K562 (cell line): ENCODE results near the gene ZDHHC14. TPM values are rescaled to one million over a fixed set of nuclear protein-coding genes. Genes with fewer than 3 reads are reported as not detected.

Experiments used
- ATAC-seq: fragments of 200-7000 bp; cut with Tn5 transposase; 3 replicates; pipeline ENCODE4 v1.9.1; 2020; ENCODE audit warnings: moderate library complexity
- BruUV-seq: library from RNA; stranded (reverse); fragments of 400-500 nt; replicated peaks from 2 replicates; lab custom pipeline; 2021; lab: Mats Ljungman, UMichigan
- CTCF ChIA-PET: fragments of 300-600 bp; formaldehyde crosslinking; extraction: SDS; loops from one replicate; lab custom pipeline; 2021; ENCODE audit warnings: low intra/inter-chr PET ratio; lab: Yijun Ruan, JAX
- POLR2A ChIA-PET: fragments of 300-600, 350-650 bp; sonication (Branson Sonifier 250); formaldehyde crosslinking; extraction: SDS; loops from one replicate; lab custom pipeline; 2021; ENCODE audit warnings: antibody characterized with exemption, inconsistent platforms; lab: Yijun Ruan, JAX
- DNase-seq, 4 experiments: peaks; one replicate each; pipeline versions ENCODE4 v3.0.0 to v3.0.0-alpha.2; 2011 to 2018; ENCODE audit warnings: low spot score in 3 of 4, mixed read lengths in 3 of 4; ENCODE audit errors: extremely low read depth in 1 of 4
- FAIRE-seq: peaks from 2 replicates; lab custom pipeline; 2011; peaks lifted over from hg19 to GRCh38; lab: Jason Lieb, UNC
- H2AFZ ChIP-seq: 2 replicates; pipeline ENCODE4 v1.6.0; 2011; ENCODE audit warnings: low read depth, low read length, control low read depth, inconsistent platforms
- H3K27ac ChIP-seq: fragments of 200-600 bp; 3 replicates; pipeline ENCODE4 v1.8.0; 2011; ENCODE audit warnings: low read depth, mild to moderate bottlenecking, control low read depth, inconsistent platforms, low read length, moderate library complexity, mixed read lengths; ENCODE audit errors: extremely low read depth
- H3K27me3 ChIP-seq, 2 experiments: fragments of 300-600 bp in 1 of 2; 2 replicates in 1 of 2; 3 replicates in 1 of 2; pipeline versions ENCODE4 v1.6.0 to v1.8.0; 2011; ENCODE audit warnings: inconsistent platforms in 2 of 2, low read length in 2 of 2, mild to moderate bottlenecking in 1 of 2, mixed read lengths in 1 of 2, moderate library complexity in 1 of 2; ENCODE audit not compliant: control insufficient read depth in 2 of 2, insufficient read depth in 2 of 2
- H3K36me3 ChIP-seq: fragments of 300-600 bp; 3 replicates; pipeline ENCODE4 v1.8.0; 2011; ENCODE audit warnings: mild to moderate bottlenecking, low read length, inconsistent platforms; ENCODE audit not compliant: control insufficient read depth, insufficient read depth
- H3K4me1 ChIP-seq, 2 experiments: fragments of 200-600 bp in 1 of 2; replicated peaks in 1 of 2; 2 replicates in 1 of 2; 3 replicates in 1 of 2; pipeline versions ENCODE4 v1.5.1 to v1.8.0; 2011; ENCODE audit warnings: inconsistent platforms in 2 of 2, low read length in 2 of 2, mild to moderate bottlenecking in 1 of 2, mixed read lengths in 1 of 2, moderate library complexity in 1 of 2; ENCODE audit not compliant: control insufficient read depth in 2 of 2, insufficient read depth in 2 of 2
- H3K4me2 ChIP-seq: 2 replicates; pipeline ENCODE4 v1.6.1; 2011; ENCODE audit warnings: low read length, control low read depth, inconsistent platforms, mixed read lengths; ENCODE audit not compliant: insufficient read depth
- H3K4me3 ChIP-seq: fragments of 200-600 bp; sonication (generic), shearing (Covaris generic); 2 replicates; pipeline ENCODE4 v1.5.1; 2016; ENCODE audit warnings: control low read depth, inconsistent platforms
- H3K79me2 ChIP-seq: fragments of 200-600 bp; 3 replicates; pipeline ENCODE4 v1.8.0; 2011; ENCODE audit warnings: low read length, inconsistent platforms; ENCODE audit not compliant: control insufficient read depth, insufficient read depth
- H3K9ac ChIP-seq, 2 experiments: 2 replicates each; pipeline versions ENCODE4 v1.6.0 to v1.6.1; 2011; ENCODE audit warnings: low read depth in 2 of 2, low read length in 2 of 2, control low read depth in 1 of 2, inconsistent platforms in 1 of 2, mild to moderate bottlenecking in 1 of 2, mixed read lengths in 1 of 2; ENCODE audit not compliant: insufficient read depth in 1 of 2
- H3K9me1 ChIP-seq: one replicate; pipeline ENCODE4 v1.6.0; 2011; ENCODE audit warnings: inconsistent platforms, mild to moderate bottlenecking, low read length, moderate library complexity; ENCODE audit not compliant: control insufficient read depth, insufficient read depth
- H3K9me3 ChIP-seq: replicated peaks from 2 replicates; pipeline ENCODE4 v1.5.1; 2011; ENCODE audit warnings: low read depth, low read length, inconsistent platforms; ENCODE audit not compliant: control insufficient read depth, insufficient read depth
- H4K20me1 ChIP-seq: replicated peaks from 2 replicates; pipeline ENCODE4 v1.6.1; 2011; ENCODE audit warnings: low read length, inconsistent platforms, mixed read lengths; ENCODE audit not compliant: control insufficient read depth, insufficient read depth
- CAMTA2 ChIP-seq: fragments of 250-450 bp; sonication (Bioruptor Pico); conservative IDR thresholded peaks from 2 replicates; pipeline ENCODE4 v1.5.1; 2022
- CBX1 ChIP-seq: sonication (generic); IDR thresholded peaks from 2 replicates; pipeline ENCODE4 v1.6.1; 2016; ENCODE audit warnings: antibody characterized with exemption, low read depth, mild to moderate bottlenecking
- GATAD2B ChIP-seq: fragments of 450-650 bp; IDR thresholded peaks from 2 replicates; pipeline ENCODE4 v1.6.1; 2017; ENCODE audit warnings: mild to moderate bottlenecking, borderline replicate concordance
- JUND ChIP-seq, 2 experiments: IDR thresholded peaks; 2 replicates in 1 of 2; 3 replicates in 1 of 2; pipeline ENCODE4 v1.6.1; 2011; ENCODE audit warnings: borderline replicate concordance in 2 of 2, low read depth in 2 of 2, low read length in 2 of 2, improper control_type of control experiment in 1 of 2, missing biosample characterization in 1 of 2, missing genetic modification characterization in 1 of 2, missing genetic modification reagents in 1 of 2
- MIER1 ChIP-seq: fragments of 450-650 bp; IDR thresholded peaks from 2 replicates; pipeline ENCODE4 v1.6.1; 2016; ENCODE audit warnings: antibody characterized with exemption, mild to moderate bottlenecking, low read depth
- MTA1 ChIP-seq: fragments of 450-650 bp; IDR thresholded peaks from 2 replicates; pipeline ENCODE4 v1.6.1; 2017; ENCODE audit warnings: borderline replicate concordance
- TAF7 ChIP-seq: fragments of 450-650 bp; IDR thresholded peaks from 2 replicates; pipeline ENCODE4 v1.6.1; 2016; ENCODE audit warnings: missing genetic modification characterization, missing compliant biosample characterization
- ZBTB2 ChIP-seq: fragments of 450-650 bp; IDR thresholded peaks from 2 replicates; pipeline ENCODE4 v1.6.1; 2016; ENCODE audit warnings: antibody characterized with exemption
- ZNF224 ChIP-seq: sonication (generic); formaldehyde crosslinking; IDR thresholded peaks from 2 replicates; pipeline ENCODE4 v1.8.0; 2022; ENCODE audit warnings: mild to moderate bottlenecking, missing genetic modification reagents
- ZNF41 ChIP-seq: fragments of 250-450 bp; sonication (Bioruptor Pico); conservative IDR thresholded peaks from 2 replicates; pipeline ENCODE4 v1.4.0; 2020; ENCODE audit warnings: mild to moderate bottlenecking
- ZNF707 ChIP-seq: fragments of 250-450 bp; sonication (Bioruptor Pico); conservative IDR thresholded peaks from 2 replicates; pipeline ENCODE4 v1.8.0; 2022; ENCODE audit warnings: inconsistent platforms, mild to moderate bottlenecking, moderate library complexity
- WGBS: fragments of 100-300 bp; shearing (Covaris generic); methylation state at CpG from one replicate; pipeline ENCODE4 v1.1.6; 2016; ENCODE audit warnings: low coverage, mixed read lengths; ENCODE audit not compliant: insufficient coverage; ENCODE audit errors: missing lambda C conversion rate; 5-methylcytosine and 5-hydroxymethylcytosine counted together
- in situ Hi-C: fragments of 300-500 bp; cut with MboI; formaldehyde crosslinking; loops from 4 replicates; pipeline ENCODE4 v1.15.0; 2018; ENCODE audit warnings: inconsistent platforms, mixed read lengths
- intact Hi-C: fragments of 100-400 bp; cut with micrococcal nuclease; formaldehyde crosslinking; loops from 2 replicates; pipeline ENCODE4 v1.14.2; 2022
- polyA plus RNA-seq, 8 experiments: library from polyadenylated mRNA; depleted of rRNA in 4 of 8; stranded (reverse) in 5 of 8; unstranded in 3 of 8; fragments of >200 nt; fragmentation: Nextera tagmentation in 2 of 8; fragmentation: Illumina TruSeq in 1 of 8; extraction: Ambion mirVana in 2 of 8; extraction: Trizol in 1 of 8; gene quantifications; 2 replicates each; pipeline versions ENCODE4 v1.2.1 to v1.2.3, GENCODE V29; 2011 to 2014; ENCODE audit warnings: inconsistent platforms in 1 of 8, missing spikeins in 1 of 8
- total RNA-seq, 7 experiments: library from RNA; depleted of rRNA in 6 of 7; stranded (reverse); fragments of >200 nt in 6 of 7; fragmentation: Illumina TruSeq in 2 of 7; extraction: Trizol in 2 of 7; gene quantifications; 2 replicates each; pipeline versions ENCODE4 v1.2.1 to v1.2.3, GENCODE V29; 2011 to 2021; ENCODE audit warnings: low replicate concordance in 1 of 7
- TF ChIP-seq, protein P1 (sequence below): IDR thresholded peaks from 2 replicates; pipeline ENCODE4 v1.6.1; 2016; ENCODE audit warnings: missing genetic modification characterization, missing compliant biosample characterization
- TF ChIP-seq, protein P2 (sequence below): fragments of 250-450 bp; sonication (Bioruptor Pico); IDR thresholded peaks from 2 replicates; pipeline ENCODE4 v1.9.0; 2021; ENCODE audit warnings: mild to moderate bottlenecking

The ZDHHC14 gene
- total and polyA plus RNA-seq, 9 of the 15 experiments (the other 6 are each of a cell fraction or from before 2014, with no cell fraction given), result 0.92 to 23.1 (median 13.8) TPM

GRCh38 chr6:157400676-157401075, 19.7 kb downstream of the ZDHHC14 start:
- H4K20me1 ChIP-seq, result peaks cover 4% of the 10 kb centered on the region
- H3K9me1 ChIP-seq, result no peaks in the 10 kb centered on the region
- BruUV-seq, result no TSS peak
- no peak overlapping the region for H2AFZ ChIP-seq
- H3K9ac ChIP-seq, result no peak overlapping the region
- no peaks in the 10 kb centered on the region for H3K9me3 ChIP-seq
- peaks cover 0 to 3% of the 10 kb centered on the region in 2 experiments; a peak in 2 of 5 replicates for H3K4me1 ChIP-seq
- intact Hi-C loops (no loop called here), in situ Hi-C loops (no loop called here)
- no peaks in the 10 kb centered on the region for H3K27me3 ChIP-seq
- no peak overlapping the region for H3K4me2 ChIP-seq
- ATAC-seq (no peak), FAIRE-seq (no peak), DNase-seq (no peak)
- H3K79me2 ChIP-seq, result peaks cover 21% of the 10 kb centered on the region
- H3K36me3 ChIP-seq, result peaks cover 8% of the 10 kb centered on the region; the same call in 1 of the 3 replicates
- CTCF ChIA-PET, result no interaction called here
- H3K27ac ChIP-seq, result no peak overlapping the region
- TF ChIP-seq, protein P1, sequence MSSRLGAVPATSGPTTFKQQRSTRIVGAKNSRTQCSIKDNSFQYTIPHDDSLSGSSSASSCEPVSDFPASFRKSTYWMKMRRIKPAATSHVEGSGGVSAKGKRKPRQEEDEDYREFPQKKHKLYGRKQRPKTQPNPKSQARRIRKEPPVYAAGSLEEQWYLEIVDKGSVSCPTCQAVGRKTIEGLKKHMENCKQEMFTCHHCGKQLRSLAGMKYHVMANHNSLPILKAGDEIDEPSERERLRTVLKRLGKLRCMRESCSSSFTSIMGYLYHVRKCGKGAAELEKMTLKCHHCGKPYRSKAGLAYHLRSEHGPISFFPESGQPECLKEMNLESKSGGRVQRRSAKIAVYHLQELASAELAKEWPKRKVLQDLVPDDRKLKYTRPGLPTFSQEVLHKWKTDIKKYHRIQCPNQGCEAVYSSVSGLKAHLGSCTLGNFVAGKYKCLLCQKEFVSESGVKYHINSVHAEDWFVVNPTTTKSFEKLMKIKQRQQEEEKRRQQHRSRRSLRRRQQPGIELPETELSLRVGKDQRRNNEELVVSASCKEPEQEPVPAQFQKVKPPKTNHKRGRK (tag), result no peak
- TF ChIP-seq ZNF224 (CRISPR knock-in tag) (no peak), CBX1 (no peak), MIER1 (no peak), JUND (IDR thresholded peaks at IDR 0.05; ENCODE audit: borderline replicate concordance, low read depth, low read length) (no peak), JUND (tag; IDR thresholded peaks at IDR 0.05; ENCODE audit: borderline replicate concordance, low read depth, low read length) (no peak), TAF7 (tag) (no peak), ZBTB2 (no peak), ZNF41 (CRISPR knock-in tag) (no peak), ZNF707 (CRISPR knock-in tag) (no peak), CAMTA2 (no peak), GATAD2B (no peak), MTA1 (no peak)
- TF ChIP-seq, protein P2, sequence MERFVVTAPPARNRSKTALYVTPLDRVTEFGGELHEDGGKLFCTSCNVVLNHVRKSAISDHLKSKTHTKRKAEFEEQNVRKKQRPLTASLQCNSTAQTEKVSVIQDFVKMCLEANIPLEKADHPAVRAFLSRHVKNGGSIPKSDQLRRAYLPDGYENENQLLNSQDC (CRISPR knock-in tag), result no peak
- POLR2A ChIA-PET, result no interaction called here
- no peak overlapping the region for H3K4me3 ChIP-seq
- 80% methylated on average over 7 of the region's 7 CpGs for WGBS
